Tibial nerve (tissue), 4 donors: ENCODE results near the gene IGF2BP1. TPM values are rescaled to one million over a fixed set of nuclear protein-coding genes. Genes with fewer than 3 reads are reported as not detected.

Source experiments
- DNase-seq, 2 donors: peaks; one replicate each; pipeline ENCODE4 v3.0.0-alpha.2; 2019; ENCODE audit warnings: low spot score in 2 of 2
- H3K27ac ChIP-seq, 4 donors: fragments of 200-600 bp; sonication (generic) in 3 of 4; one replicate each; pipeline ENCODE4 v1.5.1; 2017 to 2019; ENCODE audit warnings: mild to moderate bottlenecking in 1 of 4
- H3K27me3 ChIP-seq, 2 donors: fragments of 200-600 bp; sonication (generic) in 1 of 2; one replicate each; pipeline versions ENCODE4 v1.5.1 to v1.6.0; 2017 to 2019
- H3K36me3 ChIP-seq, 3 donors: fragments of 200-600 bp; sonication (generic); one replicate each; pipeline ENCODE4 v1.5.1; 2018 to 2019
- H3K4me1 ChIP-seq, 4 donors: fragments of 200-600 bp; sonication (generic) in 3 of 4; one replicate each; pipeline ENCODE4 v1.5.1; 2017 to 2019
- H3K4me3 ChIP-seq, 4 donors: fragments of 200-600 bp; sonication (generic) in 3 of 4; one replicate each; pipeline ENCODE4 v1.5.1; 2017 to 2019; ENCODE audit warnings: mild to moderate bottlenecking in 1 of 4, moderate library complexity in 1 of 4
- H3K9me3 ChIP-seq, 4 donors: fragments of 200-600 bp; sonication (generic) in 3 of 4; one replicate each; pipeline ENCODE4 v1.5.1; 2017 to 2019
- EP300 ChIP-seq, 2 donors: sonication (generic); formaldehyde crosslinking; IDR thresholded peaks; one replicate each; pipeline ENCODE4 v1.6.1; 2017; ENCODE audit warnings: antibody characterized with exemption in 2 of 2, mild to moderate bottlenecking in 1 of 2
- POLR2A ChIP-seq, 2 donors: fragments of 450-650 bp; IDR thresholded peaks; one replicate each; pipeline ENCODE4 v1.6.1; 2017; ENCODE audit warnings: antibody characterized with exemption in 2 of 2, mild to moderate bottlenecking in 2 of 2, moderate library complexity in 2 of 2
- WGBS, 2 donors: methylation state at CpG; one replicate each; pipeline ENCODE4 v1.1.5; 2018; 5-methylcytosine and 5-hydroxymethylcytosine counted together
- total RNA-seq, 4 donors: library from RNA; depleted of rRNA; stranded (reverse); fragments of >200 nt; gene quantifications; one replicate each; pipeline ENCODE4 v1.1.0, GENCODE V29; 2016
- TF ChIP-seq, protein P1 (sequence below), 5 experiments: fragments of 200-600 bp in 3 of 5; fragments of 450-650 bp in 2 of 5; sonication (generic) in 3 of 5; IDR thresholded peaks; one replicate each; pipeline ENCODE4 v1.5.1; 2016 to 2019; ENCODE audit warnings: antibody characterized with exemption in 5 of 5, mild to moderate bottlenecking in 3 of 5, moderate library complexity in 2 of 5

IGF2BP1 gene
- total RNA-seq, 4 donors from 2014 or later, result not detected

- H3K9me3 ChIP-seq, result no peaks in the 10 kb centered on the region
- no peak overlapping the region for H3K27ac ChIP-seq
- H3K4me3 ChIP-seq, result no peak overlapping the region
- 64 to 66% methylated on average over 7 of the region's 7 CpGs for WGBS, 2 donors
- no peaks in the 10 kb centered on the region for H3K36me3 ChIP-seq
- H3K27me3 ChIP-seq, result peaks cover 0 to 17% of the 10 kb centered on the region in 2 donors
- TF ChIP-seq, protein P1, sequence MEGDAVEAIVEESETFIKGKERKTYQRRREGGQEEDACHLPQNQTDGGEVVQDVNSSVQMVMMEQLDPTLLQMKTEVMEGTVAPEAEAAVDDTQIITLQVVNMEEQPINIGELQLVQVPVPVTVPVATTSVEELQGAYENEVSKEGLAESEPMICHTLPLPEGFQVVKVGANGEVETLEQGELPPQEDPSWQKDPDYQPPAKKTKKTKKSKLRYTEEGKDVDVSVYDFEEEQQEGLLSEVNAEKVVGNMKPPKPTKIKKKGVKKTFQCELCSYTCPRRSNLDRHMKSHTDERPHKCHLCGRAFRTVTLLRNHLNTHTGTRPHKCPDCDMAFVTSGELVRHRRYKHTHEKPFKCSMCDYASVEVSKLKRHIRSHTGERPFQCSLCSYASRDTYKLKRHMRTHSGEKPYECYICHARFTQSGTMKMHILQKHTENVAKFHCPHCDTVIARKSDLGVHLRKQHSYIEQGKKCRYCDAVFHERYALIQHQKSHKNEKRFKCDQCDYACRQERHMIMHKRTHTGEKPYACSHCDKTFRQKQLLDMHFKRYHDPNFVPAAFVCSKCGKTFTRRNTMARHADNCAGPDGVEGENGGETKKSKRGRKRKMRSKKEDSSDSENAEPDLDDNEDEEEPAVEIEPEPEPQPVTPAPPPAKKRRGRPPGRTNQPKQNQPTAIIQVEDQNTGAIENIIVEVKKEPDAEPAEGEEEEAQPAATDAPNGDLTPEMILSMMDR (IDR thresholded peaks at IDR 0.05), result no peak
- TF ChIP-seq POLR2A (IDR thresholded peaks at IDR 0.05) (no peak), EP300 (IDR thresholded peaks at IDR 0.05) (no peak)
- no peak for DNase-seq
- H3K4me1 ChIP-seq, result no peaks in the 10 kb centered on the region
Observed at GRCh38 chr17:49055181-49055927, 58.2 kb downstream of the IGF2BP1 start.

- 53 to 55% methylated on average over 7 of the region's 7 CpGs for WGBS, 2 donors
- Histone ChIP-seq H3K4me3 (no peak overlapping the region), H3K9me3 (no peaks in the 10 kb centered on the region), H3K4me1 (no peaks in the 10 kb centered on the region), H3K27me3 (peaks cover 0 to 9% of the 10 kb centered on the region in 2 donors), H3K36me3 (no peaks in the 10 kb centered on the region), H3K27ac (no peak overlapping the region)
- TF ChIP-seq, protein P1 (IDR thresholded peaks at IDR 0.05), result no peak
- TF ChIP-seq POLR2A (IDR thresholded peaks at IDR 0.05) (no peak), EP300 (IDR thresholded peaks at IDR 0.05) (no peak)
- DNase-seq, result no peak
Observed at GRCh38 chr17:49061524-49061943, 64.3 kb downstream of the IGF2BP1 start.

- TF ChIP-seq, protein P1 (IDR thresholded peaks at IDR 0.05), result no peak
- TF ChIP-seq POLR2A (IDR thresholded peaks at IDR 0.05) (no peak), EP300 (IDR thresholded peaks at IDR 0.05) (no peak)
- Histone ChIP-seq H3K4me1 (no peaks in the 10 kb centered on the region), H3K27ac (no peak overlapping the region), H3K27me3 (peaks cover 0 to under 1% of the 10 kb centered on the region in 2 donors), H3K9me3 (no peaks in the 10 kb centered on the region), H3K4me3 (no peak overlapping the region), H3K36me3 (no peaks in the 10 kb centered on the region)
- WGBS, 2 donors, result 9 to 10% methylated on average over 2 of the region's 2 CpGs
- no peak for DNase-seq
Observed at GRCh38 chr17:49063652-49064051, 66.5 kb downstream of the IGF2BP1 start.

- Histone ChIP-seq H3K27ac (no peak overlapping the region), H3K4me1 (no peaks in the 10 kb centered on the region), H3K36me3 (no peaks in the 10 kb centered on the region), H3K4me3 (no peak overlapping the region), H3K27me3 (peaks cover 0 to 2% of the 10 kb centered on the region in 2 donors), H3K9me3 (peaks cover 0 to 3% (median 0%) of the 10 kb centered on the region in 4 donors)
- 63 to 65% methylated on average over 8 of the region's 8 CpGs for WGBS, 2 donors
- DNase-seq, result no peak
- TF ChIP-seq POLR2A (IDR thresholded peaks at IDR 0.05) (no peak), EP300 (IDR thresholded peaks at IDR 0.05) (no peak)
- TF ChIP-seq, protein P1 (IDR thresholded peaks at IDR 0.05), result no peak
Observed at GRCh38 chr17:49067163-49067562, 70.0 kb downstream of the IGF2BP1 start.

GRCh38 chr17:49069585-49070273, 72.5 kb downstream of the IGF2BP1 start:
- Histone ChIP-seq H3K4me3 (no peak overlapping the region), H3K36me3 (no peaks in the 10 kb centered on the region), H3K9me3 (peaks cover 0 to 3% (median 0%) of the 10 kb centered on the region in 4 donors), H3K4me1 (no peaks in the 10 kb centered on the region), H3K27me3 (peaks cover 0 to 11% of the 10 kb centered on the region in 2 donors), H3K27ac (no peak overlapping the region)
- no peak for DNase-seq
- TF ChIP-seq, protein P1 (IDR thresholded peaks at IDR 0.05), result no peak
- no peak for TF ChIP-seq POLR2A (IDR thresholded peaks at IDR 0.05)
- TF ChIP-seq EP300 (IDR thresholded peaks at IDR 0.05), result no peak
- 90 to 97% methylated on average over 2 of the region's 2 CpGs for WGBS, 2 donors
